Peyer's patch (tissue), 4 donors: ENCODE measurements around the gene GRID2.

ENCODE experiments used
- CTCF ChIP-seq, 6 experiments: fragments of 450-650 bp in 4 of 6; fragments of 200-600 bp in 2 of 6; sonication (generic) in 1 of 6; IDR thresholded peaks; one replicate each; pipeline ENCODE4 v1.5.1; 2017 to 2019; ENCODE audit warnings: antibody characterized with exemption in 6 of 6, mild to moderate bottlenecking in 3 of 6, moderate library complexity in 1 of 6
- POLR2A ChIP-seq, 2 donors: fragments of 450-650 bp; IDR thresholded peaks; one replicate each; pipeline ENCODE4 v1.5.1; 2017; ENCODE audit warnings: antibody characterized with exemption in 2 of 2, mild to moderate bottlenecking in 2 of 2, moderate library complexity in 2 of 2

GRCh38 chr4:93710847-93711430, 1407.2 kb downstream of the GRID2 start:
- no peak for TF ChIP-seq CTCF (IDR thresholded peaks at IDR 0.05)
- TF ChIP-seq POLR2A (IDR thresholded peaks at IDR 0.05): no peak
